Choroid plexus epithelial cell (primary cell): Measurements from ENCODE around the gene SLC44A3.

Source experiments
- DNase-seq: peaks from one replicate; pipeline ENCODE4 v3.0.0-alpha.2; 2010; ENCODE audit warnings: low read depth
- H3K4me3 ChIP-seq: 2 replicates; pipeline ENCODE4 v1.5.1; 2011; ENCODE audit warnings: low read depth, mild to moderate bottlenecking, control low read depth, low read length, moderate library complexity
- TF ChIP-seq, protein P1 (sequence below): conservative IDR thresholded peaks from 2 replicates; pipeline ENCODE4 v1.5.1; 2011; ENCODE audit warnings: low read depth, mild to moderate bottlenecking, control low read depth, inconsistent platforms, low read length, moderate library complexity

SLC44A3 gene

DNA sequence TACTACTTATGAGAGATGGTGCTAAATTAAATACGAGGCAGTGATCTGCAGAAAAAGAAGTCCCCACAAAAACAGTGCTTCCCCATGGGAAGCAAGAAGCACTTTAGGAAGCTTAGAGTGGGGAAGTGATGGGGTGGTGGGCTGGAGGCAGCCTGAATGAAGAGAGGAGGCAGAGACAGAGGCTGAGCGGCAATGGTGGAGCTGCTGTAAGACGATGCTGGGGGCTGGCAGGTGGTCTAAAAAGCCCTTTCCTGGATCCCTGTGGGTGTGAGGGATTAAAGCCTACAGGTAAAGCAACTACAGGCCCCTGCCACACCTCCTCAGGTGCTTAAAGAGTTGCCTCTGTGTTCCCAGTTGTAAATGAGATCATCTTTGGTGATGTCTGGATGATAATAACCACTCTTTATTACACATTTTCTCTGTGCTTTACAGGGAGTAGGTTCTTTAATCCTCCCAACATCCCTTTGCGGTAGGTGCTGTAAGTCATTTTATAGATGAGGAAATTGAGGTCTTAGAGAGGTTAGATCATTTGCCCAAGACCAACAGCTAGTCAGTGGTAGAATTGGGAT is 67.5 kb downstream of the SLC44A3 start:
- no peak for DNase-seq
- H3K4me3 ChIP-seq = no peak overlapping the region
- TF ChIP-seq, protein P1, sequence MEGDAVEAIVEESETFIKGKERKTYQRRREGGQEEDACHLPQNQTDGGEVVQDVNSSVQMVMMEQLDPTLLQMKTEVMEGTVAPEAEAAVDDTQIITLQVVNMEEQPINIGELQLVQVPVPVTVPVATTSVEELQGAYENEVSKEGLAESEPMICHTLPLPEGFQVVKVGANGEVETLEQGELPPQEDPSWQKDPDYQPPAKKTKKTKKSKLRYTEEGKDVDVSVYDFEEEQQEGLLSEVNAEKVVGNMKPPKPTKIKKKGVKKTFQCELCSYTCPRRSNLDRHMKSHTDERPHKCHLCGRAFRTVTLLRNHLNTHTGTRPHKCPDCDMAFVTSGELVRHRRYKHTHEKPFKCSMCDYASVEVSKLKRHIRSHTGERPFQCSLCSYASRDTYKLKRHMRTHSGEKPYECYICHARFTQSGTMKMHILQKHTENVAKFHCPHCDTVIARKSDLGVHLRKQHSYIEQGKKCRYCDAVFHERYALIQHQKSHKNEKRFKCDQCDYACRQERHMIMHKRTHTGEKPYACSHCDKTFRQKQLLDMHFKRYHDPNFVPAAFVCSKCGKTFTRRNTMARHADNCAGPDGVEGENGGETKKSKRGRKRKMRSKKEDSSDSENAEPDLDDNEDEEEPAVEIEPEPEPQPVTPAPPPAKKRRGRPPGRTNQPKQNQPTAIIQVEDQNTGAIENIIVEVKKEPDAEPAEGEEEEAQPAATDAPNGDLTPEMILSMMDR = no peak

DNA sequence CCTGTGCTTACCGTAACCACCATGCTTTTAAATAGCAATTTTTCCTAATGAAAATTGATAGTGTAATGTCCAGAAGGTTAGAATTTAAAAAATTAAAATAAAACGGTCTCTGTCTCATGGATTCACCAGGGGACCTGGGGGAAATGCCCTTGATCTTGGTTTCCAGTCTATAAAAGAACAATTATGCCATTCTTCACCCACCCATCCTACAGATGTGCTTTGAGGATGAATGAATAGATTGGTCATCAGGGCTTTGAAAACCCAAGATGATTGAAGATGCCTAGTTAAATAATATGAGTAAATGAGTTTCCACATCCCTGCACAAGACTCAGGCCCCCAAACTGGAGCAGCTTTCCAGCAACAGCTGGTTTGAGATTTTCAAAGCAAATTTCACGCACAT is 68.0 kb downstream of the SLC44A3 start:
- no peak overlapping the region for H3K4me3 ChIP-seq
- DNase-seq = no peak
- TF ChIP-seq, protein P1 = no peak

DNA sequence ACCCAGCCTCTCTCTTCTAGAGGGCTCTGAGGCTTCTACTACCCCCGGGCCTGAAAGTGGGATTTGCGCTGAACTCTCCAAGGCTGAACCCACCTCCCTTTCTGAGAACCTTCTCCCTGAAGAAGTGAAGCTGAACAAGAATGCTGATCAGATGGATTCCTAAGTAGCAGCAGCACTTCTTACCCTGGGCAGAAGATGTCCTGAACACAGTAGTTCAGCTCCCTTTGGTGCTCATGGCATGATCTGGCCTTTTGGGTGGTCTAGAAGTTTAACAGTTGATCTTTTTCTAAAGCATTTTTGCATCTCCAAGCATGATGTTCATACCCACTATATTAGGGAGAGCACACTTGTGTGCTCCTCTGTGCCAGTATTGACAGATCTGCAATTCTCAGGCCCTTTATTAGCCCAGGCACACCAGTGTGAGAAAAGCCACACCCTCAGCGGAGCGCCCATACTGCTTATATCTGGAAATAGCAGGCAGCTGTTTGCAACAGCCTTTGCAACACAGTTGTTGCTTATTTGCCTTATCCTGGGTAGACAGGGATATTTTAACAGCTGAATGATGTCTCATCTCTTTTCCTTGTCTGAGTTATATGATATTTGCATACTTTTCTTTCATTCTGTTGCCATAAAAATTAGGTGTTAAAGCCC is 72.6 kb downstream of the SLC44A3 start:
- TF ChIP-seq, protein P1 = no peak
- no peak for DNase-seq
- H3K4me3 ChIP-seq = no peak overlapping the region

DNA sequence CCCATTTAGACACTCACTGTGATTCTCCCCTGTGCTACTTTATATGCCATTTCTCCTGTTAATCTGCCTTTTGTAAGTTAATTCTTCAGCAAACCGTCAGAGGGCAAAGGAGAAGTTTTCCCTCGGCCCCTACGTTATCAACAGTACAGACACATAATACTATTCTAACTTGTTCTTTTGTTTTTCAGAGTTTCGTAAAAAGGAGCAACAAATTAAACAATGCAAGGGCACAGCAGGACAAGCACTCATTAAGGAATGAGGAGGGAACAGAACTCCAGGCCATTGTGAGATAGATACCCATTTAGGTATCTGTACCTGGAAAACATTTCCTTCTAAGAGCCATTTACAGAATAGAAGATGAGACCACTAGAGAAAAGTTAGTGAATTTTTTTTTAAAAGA is 74.5 kb downstream of the SLC44A3 start:
- no peak overlapping the region for H3K4me3 ChIP-seq
- no peak for DNase-seq
- TF ChIP-seq, protein P1 = no peak

DNA sequence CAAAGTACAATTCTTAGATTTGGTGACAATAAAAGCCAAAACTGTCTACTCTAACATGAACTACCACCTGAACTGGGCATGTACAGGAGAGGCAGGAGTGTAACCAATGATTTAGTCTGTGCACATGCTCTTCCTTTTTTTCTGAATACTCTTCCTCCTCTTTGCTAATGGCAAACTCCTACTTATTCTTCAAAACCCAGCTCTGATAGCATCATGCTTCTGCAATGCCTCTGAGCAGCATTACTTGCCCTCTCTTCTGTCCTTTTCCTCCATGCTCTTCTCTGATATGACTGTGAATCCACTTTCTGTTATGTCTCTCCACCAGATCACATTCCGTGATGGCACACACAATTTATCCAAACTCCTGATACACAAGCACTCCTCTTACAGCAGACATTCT is 75.4 kb downstream of the SLC44A3 start:
- TF ChIP-seq, protein P1 = no peak
- no peak for DNase-seq
- no peak overlapping the region for H3K4me3 ChIP-seq

DNA sequence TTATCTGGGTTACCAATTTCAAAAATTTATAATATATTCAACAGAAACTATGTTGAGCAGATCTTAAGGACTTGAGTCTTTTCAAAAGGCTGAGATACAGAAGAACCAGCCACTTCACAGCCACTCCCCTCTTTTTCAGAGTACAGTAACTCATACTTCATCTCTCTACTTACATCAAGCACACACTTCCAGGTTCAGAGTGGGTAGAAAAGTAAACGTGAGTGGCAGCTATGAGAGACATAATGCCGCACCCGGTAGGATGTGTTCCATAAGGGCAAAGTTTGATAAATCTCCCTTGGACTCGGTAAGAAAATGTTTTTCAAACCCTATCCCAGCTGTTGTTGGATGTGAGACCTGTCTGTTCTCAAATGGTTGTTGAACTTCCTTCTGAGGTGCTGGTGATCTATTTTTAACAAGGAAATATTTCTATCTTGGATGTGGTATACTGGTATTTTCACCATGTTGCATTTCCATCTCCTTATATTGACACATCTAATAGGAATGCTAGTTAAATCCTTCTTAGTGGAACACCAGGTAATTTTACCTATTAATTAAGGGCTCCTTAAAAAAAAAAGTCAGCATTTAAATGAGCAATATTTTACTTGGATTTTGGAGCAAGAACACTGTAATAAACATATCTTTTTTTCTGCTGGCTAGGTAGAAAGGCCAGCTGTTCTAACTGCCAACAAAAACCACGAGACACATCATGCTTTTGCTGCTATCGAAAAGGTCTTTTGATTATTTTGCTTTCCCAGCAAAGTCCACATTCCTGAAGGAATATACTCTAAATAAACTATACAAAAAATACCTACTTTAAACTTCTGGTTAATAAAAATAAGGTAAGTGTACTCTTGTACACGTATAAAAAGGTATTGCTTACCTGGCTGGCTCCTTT is 78.6 kb downstream of the SLC44A3 start:
- no peak overlapping the region for H3K4me3 ChIP-seq
- DNase-seq = peak; percentile 50
- TF ChIP-seq, protein P1 = no peak
